Measurements from ENCODE around the gene RIC3.

RIC3 gene

GRCh38 chr11:8102296-8102915 lies 66.4 kb downstream of the RIC3 start:
- DNase-seq: no peak

- no peak for DNase-seq
Observed at GRCh38 chr11:8101421-8101820, 67.4 kb downstream of the RIC3 start.

- DNase-seq: no peak
Observed at GRCh38 chr11:8100605-8101004, 68.2 kb downstream of the RIC3 start.

- no peak for DNase-seq
Observed at GRCh38 chr11:8100158-8100557, 68.7 kb downstream of the RIC3 start.

- DNase-seq: peak; percentile 28 to 62 (median 43)
Observed at GRCh38 chr11:8099291-8099899, 69.4 kb downstream of the RIC3 start.

- no peak for DNase-seq
Observed at GRCh38 chr11:8098879-8099278, 69.9 kb downstream of the RIC3 start.

GRCh38 chr11:8098361-8098760 lies 70.5 kb downstream of the RIC3 start:
- DNase-seq: no peak

- DNase-seq: no peak
Observed at GRCh38 chr11:8097926-8098325, 70.9 kb downstream of the RIC3 start.

GRCh38 chr11:8097468-8097867 lies 71.4 kb downstream of the RIC3 start:
- no peak for DNase-seq

- DNase-seq: no peak
Observed at GRCh38 chr11:8097062-8097461, 71.8 kb downstream of the RIC3 start.

- DNase-seq: no peak
Observed at GRCh38 chr11:8096575-8096974, 72.2 kb downstream of the RIC3 start.

GRCh38 chr11:8095806-8096522 lies 72.9 kb downstream of the RIC3 start:
- no peak for DNase-seq

GRCh38 chr11:8095371-8095770 lies 73.5 kb downstream of the RIC3 start:
- no peak for DNase-seq

GRCh38 chr11:8094656-8095055 lies 74.2 kb downstream of the RIC3 start:
- DNase-seq: no peak

- DNase-seq: no peak
Observed at GRCh38 chr11:8093931-8094575, 74.8 kb downstream of the RIC3 start.

- no peak for DNase-seq
Observed at GRCh38 chr11:8092587-8093424, 76.0 kb downstream of the RIC3 start.

GRCh38 chr11:8091721-8092120 lies 77.1 kb downstream of the RIC3 start:
- no peak for DNase-seq

GRCh38 chr11:8090756-8091155 lies 78.1 kb downstream of the RIC3 start:
- DNase-seq: no peak

- DNase-seq: no peak
Observed at GRCh38 chr11:8089791-8090510, 78.9 kb downstream of the RIC3 start.

- no peak for DNase-seq
Observed at GRCh38 chr11:8087756-8088155, 81.1 kb downstream of the RIC3 start.

- no peak for DNase-seq
Observed at GRCh38 chr11:8087185-8087584, 81.6 kb downstream of the RIC3 start.

- no peak for DNase-seq
Observed at GRCh38 chr11:8086571-8086970, 82.3 kb downstream of the RIC3 start.

Measured in activated naive CD4-positive, alpha-beta T cell (primary cell).